ENCODE results near the gene C6orf47. TPM values are rescaled to one million over a fixed set of nuclear protein-coding genes. Genes with fewer than 3 reads are reported as not detected.
A peak's percentile ranks its signal among the peaks of the same experiment; 100 is the strongest.

C6orf47 gene
- total RNA-seq, 1 donor from 2014 or later: 21.5 TPM

DNA sequence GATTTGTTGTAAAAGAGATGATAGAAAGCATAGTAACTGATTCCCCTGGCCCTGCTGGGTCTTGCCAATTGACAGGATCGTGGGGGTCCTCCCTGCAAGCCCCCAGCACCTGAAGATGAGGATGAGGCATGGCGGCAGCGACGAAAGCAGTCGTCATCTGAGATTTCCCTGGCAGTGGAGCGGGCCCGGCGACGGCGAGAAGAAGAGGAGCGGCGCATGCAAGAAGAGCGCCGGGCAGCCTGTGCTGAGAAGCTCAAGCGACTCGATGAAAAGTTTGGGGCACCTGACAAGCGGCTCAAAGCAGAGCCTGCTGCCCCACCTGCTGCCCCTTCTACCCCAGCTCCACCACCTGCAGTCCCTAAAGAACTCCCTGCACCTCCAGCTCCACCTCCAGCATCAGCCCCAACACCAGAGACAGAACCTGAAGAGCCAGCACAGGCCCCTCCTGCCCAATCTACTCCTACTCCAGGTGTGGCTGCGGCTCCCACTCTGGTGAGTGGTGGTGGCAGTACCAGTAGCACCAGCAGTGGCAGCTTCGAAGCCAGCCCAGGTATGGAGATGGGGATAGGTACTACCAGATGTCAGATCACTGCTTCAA lies 32.8 kb downstream of the C6orf47 start:
- H3K4me3 Mint-ChIP-seq (ENCODE audit: unreplicated experiment): no peak overlapping the region
- peaks cover 2% of the 10 kb centered on the region for H3K4me1 Mint-ChIP-seq (ENCODE audit: unreplicated experiment)
- H3K27me3 Mint-ChIP-seq (ENCODE audit: unreplicated experiment): no peaks in the 10 kb centered on the region
- TF ChIP-seq, protein P1, sequence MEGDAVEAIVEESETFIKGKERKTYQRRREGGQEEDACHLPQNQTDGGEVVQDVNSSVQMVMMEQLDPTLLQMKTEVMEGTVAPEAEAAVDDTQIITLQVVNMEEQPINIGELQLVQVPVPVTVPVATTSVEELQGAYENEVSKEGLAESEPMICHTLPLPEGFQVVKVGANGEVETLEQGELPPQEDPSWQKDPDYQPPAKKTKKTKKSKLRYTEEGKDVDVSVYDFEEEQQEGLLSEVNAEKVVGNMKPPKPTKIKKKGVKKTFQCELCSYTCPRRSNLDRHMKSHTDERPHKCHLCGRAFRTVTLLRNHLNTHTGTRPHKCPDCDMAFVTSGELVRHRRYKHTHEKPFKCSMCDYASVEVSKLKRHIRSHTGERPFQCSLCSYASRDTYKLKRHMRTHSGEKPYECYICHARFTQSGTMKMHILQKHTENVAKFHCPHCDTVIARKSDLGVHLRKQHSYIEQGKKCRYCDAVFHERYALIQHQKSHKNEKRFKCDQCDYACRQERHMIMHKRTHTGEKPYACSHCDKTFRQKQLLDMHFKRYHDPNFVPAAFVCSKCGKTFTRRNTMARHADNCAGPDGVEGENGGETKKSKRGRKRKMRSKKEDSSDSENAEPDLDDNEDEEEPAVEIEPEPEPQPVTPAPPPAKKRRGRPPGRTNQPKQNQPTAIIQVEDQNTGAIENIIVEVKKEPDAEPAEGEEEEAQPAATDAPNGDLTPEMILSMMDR (IDR thresholded peaks at IDR 0.05): no peak
- no peak for DNase-seq (ENCODE audit: extremely low spot score, unreplicated experiment)
- no peak overlapping the region for H3K27ac Mint-ChIP-seq (ENCODE audit: unreplicated experiment)
- H3K9me3 Mint-ChIP-seq (ENCODE audit: unreplicated experiment): no peaks in the 10 kb centered on the region
- H3K36me3 Mint-ChIP-seq (ENCODE audit: unreplicated experiment): peaks cover 62% of the 10 kb centered on the region

DNA sequence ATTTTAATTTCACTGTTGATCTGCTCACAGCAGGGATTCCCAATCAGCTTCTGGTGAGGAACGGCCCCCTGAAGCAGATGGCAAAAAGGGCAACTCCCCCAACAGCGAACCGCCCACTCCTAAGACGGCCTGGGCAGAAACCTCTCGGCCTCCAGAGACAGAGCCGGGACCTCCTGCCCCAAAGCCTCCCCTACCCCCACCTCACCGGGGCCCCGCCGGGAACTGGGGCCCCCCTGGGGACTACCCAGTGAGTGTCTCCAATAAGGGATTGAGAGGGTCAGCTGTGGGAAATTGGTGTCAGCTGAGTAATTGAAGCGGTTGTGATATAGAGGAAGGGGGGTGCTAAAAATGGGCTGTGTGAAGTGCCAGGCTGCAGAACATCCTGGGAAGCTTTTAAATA lies 33.6 kb downstream of the C6orf47 start:
- peaks cover 63% of the 10 kb centered on the region for H3K36me3 Mint-ChIP-seq (ENCODE audit: unreplicated experiment)
- no peak overlapping the region for H3K27ac Mint-ChIP-seq (ENCODE audit: unreplicated experiment)
- no peaks in the 10 kb centered on the region for H3K9me3 Mint-ChIP-seq (ENCODE audit: unreplicated experiment)
- H3K4me3 Mint-ChIP-seq (ENCODE audit: unreplicated experiment): no peak overlapping the region
- TF ChIP-seq, protein P1 (IDR thresholded peaks at IDR 0.05): no peak
- no peaks in the 10 kb centered on the region for H3K27me3 Mint-ChIP-seq (ENCODE audit: unreplicated experiment)
- no peak for DNase-seq (ENCODE audit: extremely low spot score, unreplicated experiment)
- H3K4me1 Mint-ChIP-seq (ENCODE audit: unreplicated experiment): peaks cover 10% of the 10 kb centered on the region

DNA sequence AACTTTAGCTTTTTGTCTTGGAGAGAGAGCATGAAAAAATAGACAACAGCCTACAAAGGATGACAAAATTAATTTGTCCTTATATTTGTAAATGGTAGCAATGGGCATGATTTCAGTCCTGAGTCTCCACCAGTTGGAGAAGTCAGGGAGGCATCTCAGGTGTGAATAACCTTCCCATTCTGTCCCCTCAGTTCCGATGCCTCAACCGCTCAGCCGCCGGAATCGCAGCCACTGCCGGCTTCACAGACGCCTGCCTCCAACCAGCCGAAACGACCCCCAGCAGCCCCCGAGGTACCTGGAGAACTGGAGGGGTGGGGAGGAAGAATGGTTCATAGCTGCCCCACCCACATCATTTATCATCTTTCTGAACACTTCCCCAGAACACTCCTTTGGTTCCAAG lies 36.5 kb downstream of the C6orf47 start:
- no peak overlapping the region for H3K27ac Mint-ChIP-seq (ENCODE audit: unreplicated experiment)
- no peak for DNase-seq (ENCODE audit: extremely low spot score, unreplicated experiment)
- H3K27me3 Mint-ChIP-seq (ENCODE audit: unreplicated experiment): no peaks in the 10 kb centered on the region
- TF ChIP-seq, protein P1 (IDR thresholded peaks at IDR 0.05): no peak
- no peak overlapping the region for H3K4me3 Mint-ChIP-seq (ENCODE audit: unreplicated experiment)
- peaks cover 18% of the 10 kb centered on the region for H3K4me1 Mint-ChIP-seq (ENCODE audit: unreplicated experiment)
- no peaks in the 10 kb centered on the region for H3K9me3 Mint-ChIP-seq (ENCODE audit: unreplicated experiment)
- peaks cover 46% of the 10 kb centered on the region for H3K36me3 Mint-ChIP-seq (ENCODE audit: unreplicated experiment)

DNA sequence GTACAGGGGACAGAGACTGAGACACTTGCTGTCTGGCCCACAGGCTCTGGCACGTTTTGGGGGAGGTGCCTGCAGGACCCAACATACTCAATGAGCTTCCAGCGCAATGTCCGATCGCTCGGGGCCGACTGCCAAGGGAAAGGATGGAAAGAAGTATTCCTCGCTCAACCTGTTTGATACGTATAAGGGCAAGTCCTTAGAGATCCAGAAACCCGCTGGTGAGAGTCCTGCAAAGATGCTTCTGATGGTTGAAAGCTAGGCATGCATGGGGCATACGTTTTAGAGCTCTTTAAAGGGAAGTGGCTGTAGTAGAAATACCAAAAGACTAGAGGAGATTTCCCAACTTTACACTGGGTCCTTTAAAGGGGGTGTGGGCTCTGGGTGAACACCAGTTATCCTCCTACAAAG lies 37.9 kb downstream of the C6orf47 start:
- Mint-ChIP-seq H3K4me3 (ENCODE audit: unreplicated experiment) (peak overlapping the region; percentile 80), H3K4me1 (ENCODE audit: unreplicated experiment) (peaks cover 18% of the 10 kb centered on the region), H3K36me3 (ENCODE audit: unreplicated experiment) (peaks cover 37% of the 10 kb centered on the region), H3K27me3 (ENCODE audit: unreplicated experiment) (no peaks in the 10 kb centered on the region), H3K9me3 (ENCODE audit: unreplicated experiment) (no peaks in the 10 kb centered on the region), H3K27ac (ENCODE audit: unreplicated experiment) (peak overlapping the region; percentile 92)
- DNase-seq (ENCODE audit: extremely low spot score, unreplicated experiment): no peak
- TF ChIP-seq, protein P1 (IDR thresholded peaks at IDR 0.05): no peak

DNA sequence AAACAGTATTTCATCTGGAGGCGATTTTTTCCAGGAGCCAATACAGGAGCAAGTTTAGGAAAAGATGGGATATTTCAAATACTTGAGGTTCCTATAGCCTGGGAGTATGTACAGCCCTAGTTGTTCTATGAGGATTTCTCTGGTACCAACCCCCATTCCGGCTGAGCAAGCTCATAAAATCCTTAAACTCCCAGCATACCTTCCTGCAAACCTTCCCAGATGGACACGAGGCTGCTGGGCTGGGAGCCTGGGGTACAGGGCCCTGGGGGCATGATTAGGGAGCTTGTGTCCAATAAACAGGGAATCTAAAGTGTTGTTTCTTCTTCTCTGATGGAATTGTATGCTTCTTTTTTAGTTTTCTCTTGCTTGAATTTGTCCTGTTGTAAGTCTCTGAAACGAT lies 38.6 kb downstream of the C6orf47 start:
- no peak for DNase-seq (ENCODE audit: extremely low spot score, unreplicated experiment)
- peaks cover 18% of the 10 kb centered on the region for H3K4me1 Mint-ChIP-seq (ENCODE audit: unreplicated experiment)
- TF ChIP-seq, protein P1 (IDR thresholded peaks at IDR 0.05): no peak
- no peaks in the 10 kb centered on the region for H3K27me3 Mint-ChIP-seq (ENCODE audit: unreplicated experiment)
- H3K4me3 Mint-ChIP-seq (ENCODE audit: unreplicated experiment): peak overlapping the region; percentile 80
- peaks cover 31% of the 10 kb centered on the region for H3K36me3 Mint-ChIP-seq (ENCODE audit: unreplicated experiment)
- H3K9me3 Mint-ChIP-seq (ENCODE audit: unreplicated experiment): no peaks in the 10 kb centered on the region
- H3K27ac Mint-ChIP-seq (ENCODE audit: unreplicated experiment): peak overlapping the region; percentile 92

Measured in osteocyte (in vitro differentiated cells).